Epithelial cell of esophagus (primary cell): ENCODE data around the gene DSCAM.

Experiments
- DNase-seq: peaks from one replicate; pipeline ENCODE4 v3.0.0; 2010; ENCODE audit warnings: low read depth
- H3K4me3 ChIP-seq: 2 replicates; pipeline ENCODE4 v1.5.1; 2011; ENCODE audit warnings: mild to moderate bottlenecking, low read length, control low read depth
- TF ChIP-seq, protein P1 (sequence below): IDR thresholded peaks from 2 replicates; pipeline ENCODE4 v1.5.1; 2011; ENCODE audit warnings: low read depth, mild to moderate bottlenecking, low read length, control low read depth, inconsistent platforms; ENCODE audit not compliant: insufficient read depth; ENCODE audit errors: missing control alignments

The DSCAM gene

DNA sequence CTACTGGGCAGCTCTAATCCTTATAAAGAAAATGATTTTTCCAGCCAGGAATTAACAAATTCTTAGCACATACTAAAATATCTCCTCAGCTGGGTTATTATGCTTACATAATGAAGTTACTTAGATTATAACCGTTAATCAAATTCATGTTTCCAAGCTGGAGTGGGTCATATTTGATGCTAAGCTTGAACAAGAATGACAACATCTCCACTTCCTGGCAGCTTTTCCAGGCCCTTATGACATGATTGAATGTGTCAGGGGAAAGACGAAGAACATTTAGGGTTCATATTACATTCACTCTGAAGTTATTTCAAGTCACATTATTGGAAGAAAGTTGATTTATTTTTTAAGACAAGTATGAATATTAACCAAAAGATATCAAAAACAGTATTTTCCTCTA, 646.0 kb downstream of the DSCAM start:
- TF ChIP-seq, protein P1, sequence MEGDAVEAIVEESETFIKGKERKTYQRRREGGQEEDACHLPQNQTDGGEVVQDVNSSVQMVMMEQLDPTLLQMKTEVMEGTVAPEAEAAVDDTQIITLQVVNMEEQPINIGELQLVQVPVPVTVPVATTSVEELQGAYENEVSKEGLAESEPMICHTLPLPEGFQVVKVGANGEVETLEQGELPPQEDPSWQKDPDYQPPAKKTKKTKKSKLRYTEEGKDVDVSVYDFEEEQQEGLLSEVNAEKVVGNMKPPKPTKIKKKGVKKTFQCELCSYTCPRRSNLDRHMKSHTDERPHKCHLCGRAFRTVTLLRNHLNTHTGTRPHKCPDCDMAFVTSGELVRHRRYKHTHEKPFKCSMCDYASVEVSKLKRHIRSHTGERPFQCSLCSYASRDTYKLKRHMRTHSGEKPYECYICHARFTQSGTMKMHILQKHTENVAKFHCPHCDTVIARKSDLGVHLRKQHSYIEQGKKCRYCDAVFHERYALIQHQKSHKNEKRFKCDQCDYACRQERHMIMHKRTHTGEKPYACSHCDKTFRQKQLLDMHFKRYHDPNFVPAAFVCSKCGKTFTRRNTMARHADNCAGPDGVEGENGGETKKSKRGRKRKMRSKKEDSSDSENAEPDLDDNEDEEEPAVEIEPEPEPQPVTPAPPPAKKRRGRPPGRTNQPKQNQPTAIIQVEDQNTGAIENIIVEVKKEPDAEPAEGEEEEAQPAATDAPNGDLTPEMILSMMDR, result no peak
- peak; percentile 7 for DNase-seq
- no peak overlapping the region for H3K4me3 ChIP-seq

DNA sequence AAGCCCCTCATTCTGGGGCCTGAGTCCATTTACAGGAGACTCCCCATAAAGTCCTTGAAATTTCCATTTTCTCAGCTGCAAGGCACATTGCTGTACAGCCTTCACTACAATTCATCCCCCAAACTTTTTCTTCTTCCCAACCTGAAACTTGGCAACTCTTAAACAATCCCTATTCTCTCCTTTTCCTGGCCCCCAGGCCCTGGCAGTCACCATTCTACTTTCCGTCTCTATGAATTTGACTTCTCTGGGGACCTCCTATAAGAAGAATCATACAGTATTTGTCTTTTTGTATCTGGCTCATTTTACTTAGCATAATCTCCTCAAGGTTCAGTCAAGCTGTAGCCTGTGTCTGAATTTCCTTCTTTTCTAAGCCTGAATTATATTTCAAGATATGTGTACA, 646.8 kb downstream of the DSCAM start:
- TF ChIP-seq, protein P1, result no peak
- no peak for DNase-seq
- no peak overlapping the region for H3K4me3 ChIP-seq

DNA sequence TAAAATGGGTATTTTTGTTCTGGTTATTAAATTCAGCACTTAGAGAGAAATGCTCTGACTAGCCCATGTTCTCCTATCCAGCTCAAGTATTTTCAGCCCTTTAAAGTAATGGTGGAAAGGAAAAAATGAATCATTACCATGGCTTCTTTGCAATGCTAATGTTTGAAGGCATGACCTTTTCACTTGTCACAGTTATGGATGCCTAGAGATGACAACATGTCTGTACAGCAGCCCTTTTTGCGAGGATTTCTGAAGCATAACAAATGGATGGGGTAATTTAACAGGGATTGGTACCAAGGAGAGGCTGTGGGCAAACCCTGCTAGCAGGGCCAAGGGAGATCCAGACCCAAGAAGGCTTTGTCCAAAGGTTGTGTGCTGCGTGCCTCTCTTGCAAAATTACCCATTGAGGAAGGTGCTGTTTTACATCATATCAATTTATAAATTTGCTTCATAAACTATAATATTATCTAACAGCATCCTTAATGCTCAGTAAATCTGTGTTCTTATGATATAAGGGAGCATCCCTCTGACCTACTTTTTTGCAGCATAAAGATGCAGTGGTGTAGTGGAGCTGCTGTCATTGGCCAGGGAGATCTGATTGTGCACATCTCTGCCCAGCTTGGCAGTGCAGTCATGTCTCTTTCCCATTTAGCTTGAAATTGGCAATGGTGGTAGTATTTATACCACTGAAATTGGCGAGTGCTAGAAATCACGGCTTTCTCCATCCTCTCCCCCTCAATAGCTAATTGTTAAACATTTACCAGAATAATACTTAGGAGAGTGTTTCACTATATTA, 652.6 kb downstream of the DSCAM start:
- DNase-seq, result no peak
- TF ChIP-seq, protein P1, result no peak
- H3K4me3 ChIP-seq, result no peak overlapping the region

DNA sequence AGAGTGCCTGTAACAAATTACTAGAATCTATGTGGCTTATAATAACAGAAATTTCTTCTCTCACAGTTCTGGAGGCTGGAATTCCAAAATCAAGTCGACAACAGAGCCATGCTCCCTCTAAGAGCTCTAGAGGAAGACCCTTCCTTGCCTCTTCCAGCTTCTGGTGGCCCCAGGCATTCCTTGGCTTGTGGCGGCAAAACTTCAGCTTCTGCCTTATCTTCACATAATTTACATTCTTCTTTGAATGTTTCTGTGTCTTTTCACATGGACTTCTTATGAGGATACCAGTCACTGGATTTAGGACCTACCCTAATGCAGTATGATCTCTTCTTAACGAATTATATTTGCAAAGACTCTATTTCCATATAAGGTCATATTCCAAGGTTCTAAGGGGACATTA, 655.3 kb downstream of the DSCAM start:
- no peak for DNase-seq
- TF ChIP-seq, protein P1, result no peak
- H3K4me3 ChIP-seq, result no peak overlapping the region

DNA sequence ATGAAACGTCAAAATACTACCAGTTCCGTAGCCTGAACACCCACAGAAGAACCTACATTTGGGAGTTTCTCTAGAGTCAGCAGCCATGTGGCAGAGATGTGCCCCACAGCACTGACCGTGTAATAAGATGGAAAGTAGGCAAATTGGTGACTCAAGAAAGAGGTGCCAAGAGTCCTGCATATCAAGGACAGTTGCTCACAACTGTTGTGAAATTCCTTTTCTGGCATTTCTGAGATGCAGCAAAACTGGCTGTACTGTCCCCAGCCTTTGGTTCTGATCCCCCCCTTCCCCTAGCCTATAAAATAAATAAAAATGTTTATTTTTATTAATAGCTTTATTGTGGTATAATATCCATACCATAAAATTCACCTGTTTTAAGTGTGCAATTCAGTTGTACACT, 655.8 kb downstream of the DSCAM start:
- no peak for DNase-seq
- H3K4me3 ChIP-seq, result no peak overlapping the region
- TF ChIP-seq, protein P1, result no peak

DNA sequence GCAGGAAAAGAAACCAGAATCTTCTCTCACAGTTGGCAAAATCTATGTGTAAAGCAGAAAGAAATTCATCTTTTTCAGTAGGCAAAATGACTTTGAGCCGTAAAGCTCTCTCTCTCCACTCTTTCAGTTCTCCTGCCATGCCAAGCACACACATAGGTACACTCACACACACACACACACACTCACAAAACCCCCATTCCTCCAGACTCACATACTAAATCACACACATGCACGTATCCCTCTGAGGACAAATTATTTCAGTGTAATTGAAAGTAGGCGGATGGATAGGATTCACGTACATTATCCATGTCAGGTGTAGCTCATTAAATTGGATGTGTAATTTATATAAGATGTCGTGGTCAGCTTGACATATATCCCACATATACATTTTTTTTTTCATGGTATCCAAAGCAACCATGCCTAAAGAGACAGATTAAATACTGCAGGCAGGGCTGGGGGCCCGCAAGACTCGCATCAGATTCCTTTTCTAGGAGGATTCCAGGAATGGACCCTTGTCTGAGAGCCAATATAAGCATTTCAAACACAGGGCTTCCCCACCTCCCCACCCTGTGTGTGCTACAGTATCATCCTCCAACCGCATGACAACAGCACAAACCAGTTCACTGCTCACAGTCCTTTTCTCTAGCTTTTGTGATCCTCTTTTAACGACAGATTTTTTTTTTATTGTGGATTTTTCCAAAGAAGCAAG, 658.9 kb downstream of the DSCAM start:
- no peak for DNase-seq
- TF ChIP-seq, protein P1, result no peak
- no peak overlapping the region for H3K4me3 ChIP-seq
